Mononuclear cell (primary cell): Measurements from ENCODE around the gene RAP1GAP. TPM values are rescaled to one million over a fixed set of nuclear protein-coding genes. Genes with fewer than 3 reads are reported as not detected.

Experiments used
- H3K27me3 ChIP-seq: 2 replicates; pipeline ENCODE4 v1.6.0; 2011; ENCODE audit warnings: low read length, control low read depth; ENCODE audit not compliant: insufficient read depth
- H3K4me1 ChIP-seq: 2 replicates; pipeline ENCODE4 v1.5.1; 2011; ENCODE audit warnings: mild to moderate bottlenecking, low read length, control low read depth; ENCODE audit not compliant: insufficient read depth
- H3K4me3 ChIP-seq: 2 replicates; pipeline ENCODE4 v1.5.1; 2011; ENCODE audit warnings: mild to moderate bottlenecking, low read length, moderate library complexity
- H3K9me3 ChIP-seq: 2 replicates; pipeline ENCODE4 v1.5.1; 2011; ENCODE audit warnings: low read depth, mild to moderate bottlenecking, control low read depth, low read length
- total RNA-seq: library from RNA; depleted of rRNA; stranded (reverse); fragments of >200 nt; gene quantifications from one replicate; pipeline ENCODE4 v1.2.3, GENCODE V29; 2012

The RAP1GAP gene
- total RNA-seq, 1 donor: 0.10 TPM

- no peak overlapping the region for H3K4me3 ChIP-seq
- peaks cover 7% of the 10 kb centered on the region for H3K4me1 ChIP-seq
- peaks cover 9% of the 10 kb centered on the region for H3K27me3 ChIP-seq
- no peaks in the 10 kb centered on the region for H3K9me3 ChIP-seq
These were observed 9.2 kb downstream of the RAP1GAP start for GRCh38 chr1:21659924-21660326.

- H3K27me3 ChIP-seq: peaks cover 7% of the 10 kb centered on the region
- H3K4me1 ChIP-seq: peaks cover 7% of the 10 kb centered on the region
- no peak overlapping the region for H3K4me3 ChIP-seq
These were observed 9.8 kb downstream of the RAP1GAP start for GRCh38 chr1:21659099-21659923.

GRCh38 chr1:21657456-21658190 lies 11.5 kb downstream of the RAP1GAP start:
- Histone ChIP-seq H3K9me3 (no peaks in the 10 kb centered on the region), H3K4me1 (peaks cover 7% of the 10 kb centered on the region), H3K27me3 (peaks cover 11% of the 10 kb centered on the region), H3K4me3 (no peak overlapping the region)

More at GRCh38 chr1:21659099-21659923, 9.8 kb downstream of the RAP1GAP start:
- H3K9me3 ChIP-seq: no peaks in the 10 kb centered on the region

- Histone ChIP-seq H3K4me1 (peaks cover 13% of the 10 kb centered on the region), H3K27me3 (peaks cover 22% of the 10 kb centered on the region), H3K9me3 (no peaks in the 10 kb centered on the region), H3K4me3 (no peak overlapping the region)
These were observed 13.4 kb downstream of the RAP1GAP start for GRCh38 chr1:21655748-21656147.

GRCh38 chr1:21655259-21655658 lies 13.9 kb downstream of the RAP1GAP start:
- Histone ChIP-seq H3K4me1 (peaks cover 14% of the 10 kb centered on the region), H3K27me3 (peaks cover 27% of the 10 kb centered on the region), H3K4me3 (no peak overlapping the region), H3K9me3 (no peaks in the 10 kb centered on the region)

- H3K27me3 ChIP-seq: peaks cover 20% of the 10 kb centered on the region
- no peak overlapping the region for H3K4me3 ChIP-seq
- H3K9me3 ChIP-seq: no peaks in the 10 kb centered on the region
- H3K4me1 ChIP-seq: peaks cover 8% of the 10 kb centered on the region
These were observed 14.9 kb downstream of the RAP1GAP start for GRCh38 chr1:21654209-21654608.

GRCh38 chr1:21653744-21654100 lies 15.4 kb downstream of the RAP1GAP start:
- H3K4me3 ChIP-seq: no peak overlapping the region
- peaks cover 20% of the 10 kb centered on the region for H3K27me3 ChIP-seq
- H3K9me3 ChIP-seq: no peaks in the 10 kb centered on the region
- H3K4me1 ChIP-seq: peaks cover 8% of the 10 kb centered on the region

GRCh38 chr1:21652937-21653743 lies 16.0 kb downstream of the RAP1GAP start:
- peaks cover 8% of the 10 kb centered on the region for H3K4me1 ChIP-seq
- no peaks in the 10 kb centered on the region for H3K9me3 ChIP-seq
- H3K4me3 ChIP-seq: no peak overlapping the region
- H3K27me3 ChIP-seq: peaks cover 20% of the 10 kb centered on the region

- Histone ChIP-seq H3K4me3 (no peak overlapping the region), H3K4me1 (peaks cover 8% of the 10 kb centered on the region)
These were observed 16.8 kb downstream of the RAP1GAP start for GRCh38 chr1:21652101-21652936.

GRCh38 chr1:21651214-21652042 lies 17.7 kb downstream of the RAP1GAP start:
- H3K27me3 ChIP-seq: peaks cover 20% of the 10 kb centered on the region
- H3K4me1 ChIP-seq: peaks cover 8% of the 10 kb centered on the region
- H3K4me3 ChIP-seq: no peak overlapping the region
- H3K9me3 ChIP-seq: no peaks in the 10 kb centered on the region

More at GRCh38 chr1:21652101-21652936, 16.8 kb downstream of the RAP1GAP start:
- Histone ChIP-seq H3K27me3 (peaks cover 20% of the 10 kb centered on the region), H3K9me3 (no peaks in the 10 kb centered on the region)

GRCh38 chr1:21650400-21650799 lies 18.8 kb downstream of the RAP1GAP start:
- Histone ChIP-seq H3K4me1 (peaks cover 8% of the 10 kb centered on the region), H3K27me3 (peaks cover 20% of the 10 kb centered on the region), H3K4me3 (no peak overlapping the region), H3K9me3 (no peaks in the 10 kb centered on the region)

- H3K9me3 ChIP-seq: no peaks in the 10 kb centered on the region
- peaks cover 20% of the 10 kb centered on the region for H3K27me3 ChIP-seq
- H3K4me1 ChIP-seq: peaks cover 8% of the 10 kb centered on the region
- H3K4me3 ChIP-seq: no peak overlapping the region
These were observed 19.8 kb downstream of the RAP1GAP start for GRCh38 chr1:21649315-21649714.

- Histone ChIP-seq H3K9me3 (no peaks in the 10 kb centered on the region), H3K27me3 (peaks cover 20% of the 10 kb centered on the region), H3K4me3 (no peak overlapping the region), H3K4me1 (peaks cover 8% of the 10 kb centered on the region)
These were observed 20.4 kb downstream of the RAP1GAP start for GRCh38 chr1:21648791-21649190.
